Esophagus squamous epithelium (tissue), 5 donors: ENCODE results near the gene CDKAL1. TPM values are rescaled to one million over a fixed set of nuclear protein-coding genes. Genes with fewer than 3 reads are reported as not detected.

Experiments
- DNase-seq: peaks from one replicate; lab custom pipeline; 2025; lab: John Stamatoyannopoulos, UW
- H3K27ac ChIP-seq, 4 donors: fragments of 200-600 bp; sonication (generic); one replicate each; pipeline ENCODE4 v1.5.1; 2016 to 2019; ENCODE audit warnings: mild to moderate bottlenecking in 1 of 4
- H3K27me3 ChIP-seq, 4 donors: fragments of 200-600 bp; sonication (generic); 1 replicate in 3 of 4; 2 replicates in 1 of 4; pipeline versions ENCODE4 v1.5.1 to v1.6.0; 2017 to 2021; ENCODE audit warnings: antibody characterized with exemption in 1 of 4
- H3K36me3 ChIP-seq, 3 donors: fragments of 200-600 bp; sonication (generic); one replicate each; pipeline ENCODE4 v1.5.1; 2016 to 2019
- H3K4me1 ChIP-seq, 3 donors: fragments of 200-600 bp; sonication (generic); one replicate each; pipeline ENCODE4 v1.5.1; 2017 to 2019
- H3K4me3 ChIP-seq, 4 donors: fragments of 200-600 bp; sonication (generic); 1 replicate in 3 of 4; 2 replicates in 1 of 4; pipeline ENCODE4 v1.5.1; 2016 to 2019; ENCODE audit warnings: mild to moderate bottlenecking in 2 of 4, moderate library complexity in 1 of 4
- H3K9me3 ChIP-seq, 3 donors: fragments of 200-600 bp; sonication (generic); one replicate each; pipeline ENCODE4 v1.5.1; 2016 to 2019
- POLR2A ChIP-seq, 4 donors: fragments of 450-650 bp; IDR thresholded peaks; one replicate each; pipeline ENCODE4 v1.6.1; 2017; ENCODE audit warnings: antibody characterized with exemption in 4 of 4, mild to moderate bottlenecking in 4 of 4, moderate library complexity in 3 of 4
- WGBS, 2 donors: methylation state at CpG; one replicate each; pipeline ENCODE4 v1.1.5; 2018; 5-methylcytosine and 5-hydroxymethylcytosine counted together
- intact Hi-C: fragments of 100-400 bp; cut with DNase I; formaldehyde crosslinking; loops from one replicate; pipeline ENCODE4 v1.15.0; 2022
- total RNA-seq, 4 donors: library from RNA; depleted of rRNA; stranded (reverse); fragments of >200 nt; gene quantifications; one replicate each; pipeline ENCODE4 v1.1.0, GENCODE V29; 2016
- TF ChIP-seq, protein P1 (sequence below), 6 experiments: fragments of 450-650 bp in 4 of 6; fragments of 200-600 bp in 2 of 6; sonication (generic) in 2 of 6; IDR thresholded peaks; one replicate each; pipeline ENCODE4 v1.5.1; 2016 to 2019; ENCODE audit warnings: antibody characterized with exemption in 6 of 6, mild to moderate bottlenecking in 4 of 6, moderate library complexity in 4 of 6
- donor health status: DM: yes; HTN: yes; CAD: no.

Gene CDKAL1
- total RNA-seq, 4 donors from 2014 or later, result 6.5 to 13.0 (median 10.7) TPM

DNA sequence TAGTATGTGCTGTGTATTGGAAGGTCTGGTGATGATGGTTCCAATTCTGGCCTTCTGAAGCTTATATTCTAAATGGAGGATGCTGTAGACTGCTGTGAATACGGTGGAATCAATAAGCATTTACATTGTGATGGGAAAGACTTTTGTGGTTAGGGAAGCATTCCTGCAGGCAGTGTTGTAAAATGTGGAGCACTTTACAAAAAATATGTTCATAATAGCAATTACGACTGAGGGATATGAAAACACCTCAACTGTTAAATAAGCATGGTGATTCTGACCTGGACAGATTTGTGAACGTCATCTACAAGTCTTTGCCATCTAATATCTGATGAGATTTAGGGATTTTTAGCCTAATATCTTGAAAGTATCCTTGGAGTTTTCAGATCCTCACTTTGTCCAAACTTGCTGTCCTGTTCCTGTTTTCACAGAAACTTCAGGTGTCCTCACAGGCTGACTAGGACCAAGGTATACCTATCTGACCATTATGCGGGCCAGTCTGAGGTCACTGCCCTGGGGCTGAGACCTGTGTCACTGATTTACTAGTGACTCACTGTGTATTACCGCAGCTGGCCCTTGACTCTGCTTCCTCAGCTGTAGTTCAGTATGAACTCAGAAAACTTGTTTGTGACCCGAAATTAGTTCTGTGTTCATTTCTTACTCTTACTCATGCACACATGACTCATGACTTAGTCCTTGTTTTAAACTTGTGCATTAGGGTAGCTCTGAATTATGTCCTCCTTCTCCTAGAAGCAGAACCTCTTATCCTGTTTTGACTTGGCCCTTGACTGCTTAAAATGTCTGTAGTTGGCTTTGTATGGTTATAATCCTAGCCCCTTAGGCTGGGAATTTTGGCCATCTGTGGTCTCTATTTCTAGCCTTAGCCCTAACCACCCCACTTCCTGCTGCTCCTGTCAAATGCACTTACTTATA lies 343.0 kb downstream of the CDKAL1 start:
- peak; percentile 1 for DNase-seq
- WGBS, 2 donors, result 30 to 37% methylated on average over 6 of the region's 6 CpGs
- intact Hi-C loops, result no loop called here
- Histone ChIP-seq H3K4me1 (peaks cover 0 to 32% (median 5%) of the 10 kb centered on the region in 3 donors), H3K27ac (peak overlapping the region; percentile 25 to 75 (median 52)), H3K27me3 (no peaks in the 10 kb centered on the region), H3K9me3 (no peaks in the 10 kb centered on the region), H3K4me3 (no peak overlapping the region), H3K36me3 (no peaks in the 10 kb centered on the region)
- TF ChIP-seq POLR2A (IDR thresholded peaks at IDR 0.05), result no peak
- TF ChIP-seq, protein P1, sequence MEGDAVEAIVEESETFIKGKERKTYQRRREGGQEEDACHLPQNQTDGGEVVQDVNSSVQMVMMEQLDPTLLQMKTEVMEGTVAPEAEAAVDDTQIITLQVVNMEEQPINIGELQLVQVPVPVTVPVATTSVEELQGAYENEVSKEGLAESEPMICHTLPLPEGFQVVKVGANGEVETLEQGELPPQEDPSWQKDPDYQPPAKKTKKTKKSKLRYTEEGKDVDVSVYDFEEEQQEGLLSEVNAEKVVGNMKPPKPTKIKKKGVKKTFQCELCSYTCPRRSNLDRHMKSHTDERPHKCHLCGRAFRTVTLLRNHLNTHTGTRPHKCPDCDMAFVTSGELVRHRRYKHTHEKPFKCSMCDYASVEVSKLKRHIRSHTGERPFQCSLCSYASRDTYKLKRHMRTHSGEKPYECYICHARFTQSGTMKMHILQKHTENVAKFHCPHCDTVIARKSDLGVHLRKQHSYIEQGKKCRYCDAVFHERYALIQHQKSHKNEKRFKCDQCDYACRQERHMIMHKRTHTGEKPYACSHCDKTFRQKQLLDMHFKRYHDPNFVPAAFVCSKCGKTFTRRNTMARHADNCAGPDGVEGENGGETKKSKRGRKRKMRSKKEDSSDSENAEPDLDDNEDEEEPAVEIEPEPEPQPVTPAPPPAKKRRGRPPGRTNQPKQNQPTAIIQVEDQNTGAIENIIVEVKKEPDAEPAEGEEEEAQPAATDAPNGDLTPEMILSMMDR (IDR thresholded peaks at IDR 0.05), result no peak

DNA sequence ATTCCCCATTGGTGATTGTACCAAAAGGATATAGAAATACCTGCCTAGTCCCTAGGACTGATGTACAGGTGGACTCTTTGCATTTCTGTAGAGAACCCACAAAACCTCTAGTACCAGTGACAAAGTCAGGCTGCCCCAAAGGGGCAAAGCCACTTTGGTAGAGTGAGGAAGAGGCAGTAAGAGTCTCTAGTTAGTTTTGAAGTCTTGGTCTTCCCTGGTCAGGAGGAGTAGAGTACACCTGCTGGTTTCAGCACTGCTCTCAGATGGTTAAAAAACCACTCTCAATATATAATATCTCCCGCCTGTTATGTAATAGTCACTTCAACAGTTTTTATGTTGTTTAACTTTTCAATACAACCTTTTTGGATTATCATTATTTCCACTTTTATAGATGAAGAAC lies 344.9 kb downstream of the CDKAL1 start:
- H3K27me3 ChIP-seq, result no peaks in the 10 kb centered on the region
- H3K27ac ChIP-seq, result no peak overlapping the region
- H3K4me1 ChIP-seq, result peaks cover 0 to 32% (median 5%) of the 10 kb centered on the region in 3 donors
- TF ChIP-seq POLR2A (IDR thresholded peaks at IDR 0.05), result no peak
- TF ChIP-seq, protein P1 (IDR thresholded peaks at IDR 0.05), result no peak
- no peaks in the 10 kb centered on the region for H3K9me3 ChIP-seq
- DNase-seq, result no peak
- 81 to 88% methylated on average over 1 of the region's 1 CpG for WGBS, 2 donors
- H3K36me3 ChIP-seq, result no peaks in the 10 kb centered on the region
- intact Hi-C loops, result no loop called here
- H3K4me3 ChIP-seq, result no peak overlapping the region

DNA sequence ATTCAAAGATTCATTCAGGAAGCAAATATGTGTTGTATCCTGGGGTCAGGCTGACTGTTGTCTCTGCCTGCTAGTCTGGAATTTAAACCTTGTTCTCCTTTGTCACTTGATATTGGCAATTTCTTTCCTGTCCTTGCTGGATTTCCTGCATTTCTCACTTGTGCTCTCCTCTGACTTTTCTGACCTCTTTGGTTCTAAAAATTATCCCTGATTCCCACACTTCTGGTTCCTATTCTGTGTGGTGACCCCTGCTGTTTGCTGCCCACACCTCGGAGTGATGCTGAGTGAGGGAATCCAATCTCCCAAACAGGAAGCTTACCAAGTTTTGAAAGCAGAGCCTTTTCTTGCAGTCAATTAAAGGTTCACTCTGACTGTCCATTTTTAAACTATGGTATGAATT lies 345.3 kb downstream of the CDKAL1 start:
- intact Hi-C loops, result no loop called here
- no peak overlapping the region for H3K27ac ChIP-seq
- H3K9me3 ChIP-seq, result no peaks in the 10 kb centered on the region
- DNase-seq, result no peak
- H3K4me1 ChIP-seq, result peaks cover 0 to 32% (median 5%) of the 10 kb centered on the region in 3 donors
- no peak overlapping the region for H3K4me3 ChIP-seq
- H3K27me3 ChIP-seq, result no peaks in the 10 kb centered on the region
- TF ChIP-seq POLR2A (IDR thresholded peaks at IDR 0.05), result no peak
- TF ChIP-seq, protein P1 (IDR thresholded peaks at IDR 0.05), result no peak
- WGBS, 2 donors, result 70 to 90% methylated on average over 1 of the region's 1 CpG
- no peaks in the 10 kb centered on the region for H3K36me3 ChIP-seq

DNA sequence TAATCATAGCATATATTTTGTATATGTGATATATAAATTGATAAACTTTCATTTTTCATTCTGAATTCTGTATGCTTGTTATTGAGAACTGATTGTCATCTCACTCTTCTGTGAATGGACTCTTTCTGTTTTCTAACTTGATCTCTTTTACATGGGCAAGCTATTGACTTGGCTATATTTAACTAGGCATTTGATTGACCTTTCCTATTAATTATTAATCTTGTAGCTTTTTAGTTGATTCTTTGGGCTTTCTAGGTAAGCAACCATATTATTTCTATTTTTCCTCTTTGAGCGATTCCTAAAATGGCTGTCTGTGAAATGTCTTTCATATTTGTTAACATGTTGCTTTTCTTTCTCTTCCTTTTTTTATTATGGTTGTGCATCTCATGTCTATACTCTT lies 347.1 kb downstream of the CDKAL1 start:
- DNase-seq, result no peak

More for the DNA sequence above, 347.1 kb downstream of the CDKAL1 start:
- H3K36me3 ChIP-seq, result no peaks in the 10 kb centered on the region
- TF ChIP-seq POLR2A (IDR thresholded peaks at IDR 0.05), result no peak
- TF ChIP-seq, protein P1 (IDR thresholded peaks at IDR 0.05), result no peak
- no peak overlapping the region for H3K27ac ChIP-seq
- intact Hi-C loops, result no loop called here
- WGBS, 2 donors, result 97 to 100% methylated on average over 1 of the region's 1 CpG
- H3K4me3 ChIP-seq, result no peak overlapping the region
- no peaks in the 10 kb centered on the region for H3K27me3 ChIP-seq
- H3K4me1 ChIP-seq, result peaks cover 0 to 23% (median 5%) of the 10 kb centered on the region in 3 donors
- H3K9me3 ChIP-seq, result peaks cover 0 to 4% (median 0%) of the 10 kb centered on the region in 3 donors
